OCI-LY1 (cell line): ENCODE data around the gene ERG28.

Experiments
- EZH2 ChIP-seq: fragments of 200-600 bp; sonication (generic), shearing (Covaris generic); IDR thresholded peaks from 2 replicates; pipeline ENCODE4 v1.8.0; 2017; ENCODE audit warnings: borderline replicate concordance, mixed run types, mild to moderate bottlenecking, antibody characterized with exemption, low read length, moderate library complexity, mixed read lengths
- TF ChIP-seq, protein P1 (sequence below): fragments of 200-600 bp; sonication (generic), shearing (Covaris generic); IDR thresholded peaks from 2 replicates; pipeline ENCODE4 v1.5.1; 2017; ENCODE audit warnings: mild to moderate bottlenecking, antibody characterized with exemption, low read length, moderate library complexity, mixed read lengths

DNA sequence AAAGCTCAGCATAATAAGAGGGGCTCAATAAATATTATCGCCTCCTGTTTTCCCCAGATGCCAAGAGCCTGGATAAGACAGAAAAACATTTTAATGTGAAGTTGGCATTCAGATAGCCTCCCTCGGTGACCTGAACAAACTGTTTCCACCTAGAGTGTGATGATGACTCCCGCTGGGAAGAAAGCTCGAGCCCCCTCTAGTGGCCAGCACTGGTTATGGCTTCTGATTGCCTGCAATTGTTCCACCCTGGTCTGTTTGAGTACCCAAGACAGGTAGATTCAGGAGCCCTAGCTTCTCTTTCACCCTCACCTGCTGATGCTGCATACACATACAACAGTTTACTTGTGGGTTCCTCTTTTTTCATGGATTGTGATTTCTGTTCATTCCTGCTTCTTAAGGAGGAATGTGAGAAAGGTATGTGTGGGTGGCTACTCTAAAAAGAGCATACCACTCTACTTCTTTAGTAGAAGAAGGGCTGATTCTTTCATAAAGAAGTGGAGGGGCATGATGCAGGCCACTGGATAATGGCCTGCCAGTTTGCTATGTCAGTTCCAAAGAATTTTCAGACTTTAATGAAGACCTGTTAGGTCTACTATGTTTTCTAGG, 6.4 kb downstream of the ERG28 start:
- no peak for TF ChIP-seq EZH2
- TF ChIP-seq, protein P1, sequence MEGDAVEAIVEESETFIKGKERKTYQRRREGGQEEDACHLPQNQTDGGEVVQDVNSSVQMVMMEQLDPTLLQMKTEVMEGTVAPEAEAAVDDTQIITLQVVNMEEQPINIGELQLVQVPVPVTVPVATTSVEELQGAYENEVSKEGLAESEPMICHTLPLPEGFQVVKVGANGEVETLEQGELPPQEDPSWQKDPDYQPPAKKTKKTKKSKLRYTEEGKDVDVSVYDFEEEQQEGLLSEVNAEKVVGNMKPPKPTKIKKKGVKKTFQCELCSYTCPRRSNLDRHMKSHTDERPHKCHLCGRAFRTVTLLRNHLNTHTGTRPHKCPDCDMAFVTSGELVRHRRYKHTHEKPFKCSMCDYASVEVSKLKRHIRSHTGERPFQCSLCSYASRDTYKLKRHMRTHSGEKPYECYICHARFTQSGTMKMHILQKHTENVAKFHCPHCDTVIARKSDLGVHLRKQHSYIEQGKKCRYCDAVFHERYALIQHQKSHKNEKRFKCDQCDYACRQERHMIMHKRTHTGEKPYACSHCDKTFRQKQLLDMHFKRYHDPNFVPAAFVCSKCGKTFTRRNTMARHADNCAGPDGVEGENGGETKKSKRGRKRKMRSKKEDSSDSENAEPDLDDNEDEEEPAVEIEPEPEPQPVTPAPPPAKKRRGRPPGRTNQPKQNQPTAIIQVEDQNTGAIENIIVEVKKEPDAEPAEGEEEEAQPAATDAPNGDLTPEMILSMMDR, result peak; percentile 91
